IMR-90 (cell line): ENCODE data around the gene GAS5. TPM values are rescaled to one million over a fixed set of nuclear protein-coding genes. Genes with fewer than 3 reads are reported as not detected.

Experiments used
- ATAC-seq: fragments of 200-7000 bp; cut with Tn5 transposase; 2 replicates; pipeline ENCODE4 v1.9.1; 2020; ENCODE audit warnings: low read depth, mild to moderate bottlenecking, moderate library complexity
- BruUV-seq: library from RNA; stranded (reverse); fragments of 400-500 nt; replicated peaks from 2 replicates; lab custom pipeline; 2021; lab: Mats Ljungman, UMichigan
- CTCF ChIA-PET: fragments of 300-600 bp; formaldehyde crosslinking; extraction: SDS; loops from one replicate; lab custom pipeline; 2021; ENCODE audit warnings: antibody characterized with exemption; lab: Yijun Ruan, JAX
- POLR2A ChIA-PET: fragments of 300-600 bp; sonication (Branson Sonifier 250); formaldehyde crosslinking; loops from one replicate; lab custom pipeline; 2022; ENCODE audit warnings: antibody characterized with exemption; ENCODE audit not compliant: unreplicated experiment; lab: Charles Lee
- DNase-seq: peaks from one replicate; pipeline ENCODE4 v3.0.0; 2013
- H2AFZ ChIP-seq: replicated peaks from 2 replicates; pipeline ENCODE3; 2013; ENCODE audit warnings: low read length, mild to moderate bottlenecking; ENCODE audit not compliant: poor library complexity
- H2AK5ac ChIP-seq: 2 replicates; pipeline ENCODE4 v1.6.1; 2013; ENCODE audit warnings: low read depth, low read length, inconsistent platforms
- H2AK9ac ChIP-seq: replicated peaks from 2 replicates; pipeline ENCODE3; 2013; ENCODE audit warnings: mild to moderate bottlenecking, low read depth, low read length, moderate library complexity; ENCODE audit not compliant: poor library complexity
- H2BK120ac ChIP-seq: 2 replicates; pipeline ENCODE4 v1.6.1; 2013; ENCODE audit warnings: low read depth, low read length, inconsistent platforms
- H2BK15ac ChIP-seq: 3 replicates; pipeline ENCODE4 v1.6.1; 2013; ENCODE audit warnings: low read depth, low read length, inconsistent platforms
- H2BK20ac ChIP-seq: 2 replicates; pipeline ENCODE4 v1.6.1; 2013; ENCODE audit warnings: low read depth, mild to moderate bottlenecking, inconsistent platforms, low read length, moderate library complexity
- H2BK5ac ChIP-seq: 2 replicates; pipeline ENCODE4 v1.6.1; 2013; ENCODE audit warnings: mild to moderate bottlenecking, low read depth, low read length, inconsistent platforms; ENCODE audit not compliant: poor library complexity, severe bottlenecking
- H3K14ac ChIP-seq: replicated peaks from 2 replicates; pipeline ENCODE4 v1.6.1; 2013; ENCODE audit warnings: low read depth, low read length, inconsistent platforms
- H3K18ac ChIP-seq: 2 replicates; pipeline ENCODE4 v1.6.1; 2013; ENCODE audit warnings: low read depth, low read length, control low read depth
- H3K23ac ChIP-seq: 2 replicates; pipeline ENCODE4 v1.6.1; 2013; ENCODE audit warnings: low read depth, low read length, inconsistent platforms
- H3K27ac ChIP-seq: 2 replicates; pipeline ENCODE4 v1.5.1; 2013; ENCODE audit warnings: mild to moderate bottlenecking, control low read depth, low read length; ENCODE audit not compliant: insufficient read depth
- H3K27me3 ChIP-seq: 2 replicates; pipeline ENCODE4 v1.6.1; 2013; ENCODE audit warnings: low read length; ENCODE audit not compliant: control insufficient read depth, insufficient read depth
- H3K36me3 ChIP-seq: 2 replicates; pipeline ENCODE4 v1.6.1; 2013; ENCODE audit warnings: low read length, mixed read lengths; ENCODE audit not compliant: control insufficient read depth, insufficient read depth
- H3K4ac ChIP-seq: 2 replicates; pipeline ENCODE4 v1.6.1; 2013; ENCODE audit warnings: low read depth, low read length, inconsistent platforms
- H3K4me1 ChIP-seq: 2 replicates; pipeline ENCODE4 v1.6.1; 2013; ENCODE audit warnings: low read length, mixed read lengths; ENCODE audit not compliant: control insufficient read depth, insufficient read depth
- H3K4me2 ChIP-seq: 2 replicates; pipeline ENCODE4 v1.6.1; 2013; ENCODE audit warnings: low read depth, mild to moderate bottlenecking, control low read depth, low read length, moderate library complexity
- H3K4me3 ChIP-seq: 2 replicates; pipeline ENCODE4 v1.5.1; 2013; ENCODE audit warnings: low read depth, mild to moderate bottlenecking, control low read depth, low read length, moderate library complexity; ENCODE audit not compliant: insufficient read depth
- H3K56ac ChIP-seq: 2 replicates; pipeline ENCODE4 v1.6.1; 2013; ENCODE audit warnings: low read length, inconsistent platforms; ENCODE audit not compliant: insufficient read depth; ENCODE audit errors: extremely low read depth
- H3K79me1 ChIP-seq, 2 experiments: 2 replicates each; pipeline ENCODE4 v1.6.1; 2013; ENCODE audit warnings: low read length in 2 of 2, inconsistent platforms in 1 of 2, low read depth in 1 of 2
- H3K9ac ChIP-seq: 2 replicates; pipeline ENCODE4 v1.6.1; 2013; ENCODE audit warnings: low read depth, low read length, control low read depth
- H3K9me1 ChIP-seq: 2 replicates; pipeline ENCODE4 v1.6.1; 2013; ENCODE audit warnings: low read length, inconsistent platforms; ENCODE audit not compliant: insufficient read depth
- H3K9me3 ChIP-seq: 2 replicates; pipeline ENCODE4 v1.6.1; 2013; ENCODE audit warnings: low read length; ENCODE audit not compliant: control insufficient read depth, insufficient read depth
- H4K20me1 ChIP-seq: 2 replicates; pipeline ENCODE4 v1.6.1; 2013; ENCODE audit warnings: low read length, inconsistent platforms; ENCODE audit not compliant: insufficient read depth
- H4K5ac ChIP-seq: 2 replicates; pipeline ENCODE4 v1.6.1; 2013; ENCODE audit warnings: mild to moderate bottlenecking, low read depth, low read length, control low read depth
- H4K8ac ChIP-seq, 2 experiments: 2 replicates each; pipeline ENCODE4 v1.6.1; 2013; ENCODE audit warnings: low read depth in 2 of 2, low read length in 2 of 2, control low read depth in 1 of 2, inconsistent platforms in 1 of 2
- H4K91ac ChIP-seq: 2 replicates; pipeline ENCODE4 v1.6.1; 2013; ENCODE audit warnings: low read depth, low read length, inconsistent platforms; ENCODE audit not compliant: insufficient read depth
- CEBPB ChIP-seq: IDR thresholded peaks from 2 replicates; pipeline ENCODE4 v1.6.1; 2012; ENCODE audit warnings: low read depth, low read length, improper control_type of control experiment
- CHD1 ChIP-seq: IDR thresholded peaks from 2 replicates; pipeline ENCODE4 v1.6.1; 2012; ENCODE audit warnings: low read depth, low read length, improper control_type of control experiment
- CTCF ChIP-seq: conservative IDR thresholded peaks from 2 replicates; pipeline ENCODE4 v1.5.1; 2012; ENCODE audit warnings: mild to moderate bottlenecking, low read depth, low read length, improper control_type of control experiment
- FOS ChIP-seq: fragments of 150-350 bp; IDR thresholded peaks from 2 replicates; pipeline ENCODE4 v1.6.1; 2016; ENCODE audit warnings: low read depth, low read length
- MAFK ChIP-seq: IDR thresholded peaks from 2 replicates; pipeline ENCODE4 v1.6.1; 2012; ENCODE audit warnings: low read depth, low read length, improper control_type of control experiment
- MAZ ChIP-seq: IDR thresholded peaks from 2 replicates; pipeline ENCODE4 v1.6.1; 2012; ENCODE audit warnings: low read depth, mild to moderate bottlenecking, low read length, improper control_type of control experiment, moderate library complexity, borderline replicate concordance
- MXI1 ChIP-seq: IDR thresholded peaks from 2 replicates; pipeline ENCODE4 v1.6.1; 2012; ENCODE audit warnings: low read depth, mild to moderate bottlenecking, low read length, moderate library complexity, borderline replicate concordance
- NFE2L2 ChIP-seq: fragments of 150-350 bp; IDR thresholded peaks from 2 replicates; pipeline ENCODE4 v1.6.1; 2016; ENCODE audit warnings: low read depth, mild to moderate bottlenecking, low read length
- POLR2A ChIP-seq: IDR thresholded peaks from 2 replicates; pipeline ENCODE4 v1.6.1; 2012; ENCODE audit warnings: mild to moderate bottlenecking, low read depth, low read length
- RAD21 ChIP-seq: IDR thresholded peaks from 2 replicates; pipeline ENCODE4 v1.6.1; 2012; ENCODE audit warnings: low read length, improper control_type of control experiment
- RFX5 ChIP-seq: IDR thresholded peaks from 2 replicates; pipeline ENCODE4 v1.8.0; 2012; ENCODE audit warnings: low read depth, mild to moderate bottlenecking, low read length, moderate library complexity
- SMC3 ChIP-seq: fragments of 150-350 bp; IDR thresholded peaks from 2 replicates; pipeline ENCODE4 v1.6.1; 2016; ENCODE audit warnings: low read depth, mild to moderate bottlenecking, antibody characterized with exemption, low read length, moderate library complexity
- WGBS, 2 experiments: methylation state at CpG; one replicate each; pipeline versions ENCODE4 v1.1.5 to v1.1.7; 2013; ENCODE audit warnings: missing lambda C conversion rate in 2 of 2; ENCODE audit not compliant: insufficient read length in 1 of 2; ENCODE audit errors: extremely low coverage in 2 of 2; 5-methylcytosine and 5-hydroxymethylcytosine counted together
- dilution Hi-C: fragments of 300-500 bp; cut with HindIII; formaldehyde crosslinking; loops from one replicate; pipeline ENCODE4 v1.14.3; 2018; ENCODE audit warnings: low sequenced_read_pairs; ENCODE audit not compliant: unreplicated experiment
- in situ Hi-C: fragments of 300-500 bp; cut with MboI; formaldehyde crosslinking; loops from 3 replicates; pipeline ENCODE4 v1.14.3; 2019; ENCODE audit warnings: low sequenced_read_pairs, inconsistent platforms, mixed read lengths
- intact Hi-C: fragments of 100-400 bp; cut with micrococcal nuclease; formaldehyde crosslinking; loops from 2 replicates; pipeline ENCODE4 v1.10.0; 2022
- polyA plus RNA-seq, 3 experiments: library from polyadenylated mRNA; depleted of rRNA; stranded (reverse); fragments of >200 nt; gene quantifications; 2 replicates each; pipeline ENCODE4 v1.2.3, GENCODE V29; 2012; ENCODE audit warnings: low replicate concordance in 1 of 3
- total RNA-seq: library from RNA; depleted of rRNA; stranded (reverse); fragments of >200 nt; gene quantifications from 2 replicates; pipeline ENCODE4 v1.2.3, GENCODE V29; 2012

Gene GAS5
- total and polyA plus RNA-seq, 2 of the 4 experiments (the other 2 are of a cell fraction) = 380 to 737 TPM

DNA sequence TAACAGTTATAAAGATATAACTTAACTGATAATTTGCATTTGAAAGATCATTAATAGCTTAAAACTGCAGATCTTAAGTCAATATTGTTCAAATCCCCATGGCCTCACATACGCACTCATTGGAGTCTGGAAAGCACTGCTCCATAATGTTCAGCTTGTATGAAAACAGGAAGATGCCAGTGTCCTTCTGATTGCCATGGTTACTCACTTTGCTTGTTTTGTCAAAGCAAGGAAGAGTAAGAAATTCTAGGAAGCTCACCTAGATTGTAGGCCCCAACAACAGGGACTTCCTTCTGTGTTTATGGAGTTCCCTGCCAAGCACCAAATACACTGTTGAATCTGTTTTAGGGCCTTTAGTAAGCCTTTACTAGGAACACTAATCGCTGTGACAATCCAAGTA is 10.9 kb downstream of the GAS5 start:
- intact Hi-C loops = no loop called here
- in situ Hi-C loops = no loop called here
- Histone ChIP-seq H2BK5ac (peak overlapping the region; percentile 90), H3K4ac (peak overlapping the region; percentile 78), H3K79me1 (peaks cover 5 to 33% of the 10 kb centered on the region in 2 experiments; a peak in 2 of 4 replicates), H2BK15ac (no peak overlapping the region), H3K27me3 (no peaks in the 10 kb centered on the region), H3K23ac (0 out of 2 replicates have a peak overlapping the region, but pooled peaks have one; percentile 55), H3K9ac (no peak overlapping the region), H3K27ac (peak overlapping the region; percentile 21; the same call in 1 of the 2 replicates), H3K14ac (peak overlapping the region; percentile 43), H4K5ac (no peak overlapping the region; the same call in 1 of the 2 replicates), H4K91ac (peak overlapping the region; percentile 35; the same call in 1 of the 2 replicates), H4K8ac (peak overlapping the region in 1 of 2 experiments; percentile 56; a peak in 2 of 4 replicates), H2AK9ac (no peak overlapping the region), H3K36me3 (peaks cover 12% of the 10 kb centered on the region), H2AFZ (no peak overlapping the region), H4K20me1 (peaks cover 12% of the 10 kb centered on the region), H2BK120ac (peak overlapping the region; percentile 60; the same call in 1 of the 2 replicates), H3K56ac (no peak overlapping the region), H3K4me1 (peaks cover 16% of the 10 kb centered on the region), H3K9me1 (peaks cover 5% of the 10 kb centered on the region; the same call in 1 of the 2 replicates), H3K4me2 (peak overlapping the region; percentile 36; the same call in 1 of the 2 replicates), H3K9me3 (no peaks in the 10 kb centered on the region), H3K18ac (peak overlapping the region; percentile 4; the same call in 1 of the 2 replicates), H2AK5ac (peak overlapping the region; percentile 62), H3K4me3 (no peak overlapping the region), H2BK20ac (peak overlapping the region; percentile 73)
- dilution Hi-C loops = no loop called here
- no CpG with 5 or more reads among the region's 2 CpGs for whole genome bisulfite sequencing, 2 experiments
- DNase-seq (peak; percentile 44), ATAC-seq (no peak)
- CTCF ChIA-PET = interaction anchor here (2.7 kb wide), 1 partner anchor 9 kb away, joined by 8 read pairs; no protein-coding TSS in a partner anchor
- no peak for TF ChIP-seq NFE2L2
- TF ChIP-seq RFX5 = no peak
- TF ChIP-seq CEBPB = no peak
- TF ChIP-seq SMC3 = no peak
- TF ChIP-seq MAZ = no peak
- TF ChIP-seq CHD1 = no peak
- TF ChIP-seq MAFK = no peak
- no peak for TF ChIP-seq MXI1
- no peak for TF ChIP-seq CTCF
- no peak for TF ChIP-seq POLR2A
- TF ChIP-seq RAD21 = no peak
- TF ChIP-seq FOS = no peak
- POLR2A ChIA-PET = interaction anchor here (0.6 kb wide), 2 partner anchors 9 to 29 kb away, joined by 3 read pairs; no protein-coding TSS in a partner anchor
- BruUV-seq = no TSS peak
